WERI-Rb-1 (cell line): ENCODE data around the gene CERKL.

Experiments used
- DNase-seq: peaks from one replicate; pipeline ENCODE4 v3.0.0-alpha.2; 2020
- H3K27ac ChIP-seq: fragments of 250-450 bp; sonication (Bioruptor Pico); 2 replicates; pipeline ENCODE4 v1.5.1; 2020; ENCODE audit warnings: mild to moderate bottlenecking, moderate library complexity
- H3K27me3 ChIP-seq: fragments of 250-450 bp; sonication (Bioruptor Pico); 2 replicates; pipeline ENCODE4 v1.5.1; 2021; ENCODE audit warnings: mild to moderate bottlenecking, low read depth, moderate library complexity; ENCODE audit not compliant: insufficient read depth, severe bottlenecking
- H3K36me3 ChIP-seq: fragments of 250-450 bp; sonication (Bioruptor Pico); 2 replicates; pipeline ENCODE4 v1.5.1; 2020; ENCODE audit warnings: mild to moderate bottlenecking, moderate library complexity
- H3K4me3 ChIP-seq: 2 replicates; pipeline ENCODE4 v1.5.1; 2011; ENCODE audit warnings: low read depth, mild to moderate bottlenecking, control low read depth, low read length
- H3K9me3 ChIP-seq: fragments of 250-450 bp; sonication (Bioruptor Pico); 2 replicates; pipeline ENCODE4 v1.5.1; 2021; ENCODE audit warnings: mild to moderate bottlenecking, moderate library complexity; ENCODE audit not compliant: severe bottlenecking
- TF ChIP-seq, protein P1 (sequence below): IDR thresholded peaks from 2 replicates; pipeline ENCODE4 v1.5.1; 2011; ENCODE audit warnings: low read depth, mild to moderate bottlenecking, control low read depth, inconsistent platforms, low read length

Gene CERKL

DNA sequence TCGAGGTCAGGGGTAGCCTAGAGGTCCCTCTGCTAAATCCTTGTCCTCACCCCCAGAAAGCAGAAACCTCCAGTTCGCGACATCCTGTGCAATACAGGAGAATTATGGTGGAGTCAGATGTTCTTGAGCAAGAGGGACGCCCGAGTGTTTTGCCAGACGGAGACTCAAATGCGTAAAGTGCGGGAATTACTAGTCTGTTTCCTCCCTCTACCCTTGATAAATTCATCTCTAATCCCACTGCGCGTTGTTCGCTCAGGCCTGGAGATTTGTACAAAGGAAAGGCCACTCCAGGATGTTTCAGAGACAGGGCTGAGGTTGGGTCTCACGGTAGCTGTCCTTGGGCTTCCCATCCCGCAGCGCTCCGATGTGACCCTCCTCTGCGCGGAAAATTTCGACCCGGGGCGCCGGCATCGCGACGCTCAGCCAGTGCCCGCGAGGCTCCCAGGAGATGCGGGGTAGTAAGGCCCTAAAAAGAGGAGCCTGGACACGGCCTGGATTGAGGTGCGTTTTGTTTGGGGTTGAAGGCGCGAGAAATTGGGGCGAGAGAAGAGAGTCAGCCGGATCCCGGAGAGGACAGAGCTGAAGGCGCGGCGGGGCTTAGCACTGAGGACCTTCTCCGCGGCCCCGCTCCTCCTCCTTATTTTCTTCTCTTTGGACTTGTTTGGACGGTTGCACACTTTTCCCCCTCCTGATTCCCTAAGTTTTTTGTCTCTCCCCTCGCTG lies 26.1 kb upstream of the CERKL start:
- H3K36me3 ChIP-seq = peaks cover 26% of the 10 kb centered on the region
- no peaks in the 10 kb centered on the region for H3K27me3 ChIP-seq
- no peak for DNase-seq
- H3K9me3 ChIP-seq = no peaks in the 10 kb centered on the region
- H3K4me3 ChIP-seq = peak overlapping the region; percentile 91
- peak overlapping the region; percentile 99 for H3K27ac ChIP-seq
- TF ChIP-seq, protein P1, sequence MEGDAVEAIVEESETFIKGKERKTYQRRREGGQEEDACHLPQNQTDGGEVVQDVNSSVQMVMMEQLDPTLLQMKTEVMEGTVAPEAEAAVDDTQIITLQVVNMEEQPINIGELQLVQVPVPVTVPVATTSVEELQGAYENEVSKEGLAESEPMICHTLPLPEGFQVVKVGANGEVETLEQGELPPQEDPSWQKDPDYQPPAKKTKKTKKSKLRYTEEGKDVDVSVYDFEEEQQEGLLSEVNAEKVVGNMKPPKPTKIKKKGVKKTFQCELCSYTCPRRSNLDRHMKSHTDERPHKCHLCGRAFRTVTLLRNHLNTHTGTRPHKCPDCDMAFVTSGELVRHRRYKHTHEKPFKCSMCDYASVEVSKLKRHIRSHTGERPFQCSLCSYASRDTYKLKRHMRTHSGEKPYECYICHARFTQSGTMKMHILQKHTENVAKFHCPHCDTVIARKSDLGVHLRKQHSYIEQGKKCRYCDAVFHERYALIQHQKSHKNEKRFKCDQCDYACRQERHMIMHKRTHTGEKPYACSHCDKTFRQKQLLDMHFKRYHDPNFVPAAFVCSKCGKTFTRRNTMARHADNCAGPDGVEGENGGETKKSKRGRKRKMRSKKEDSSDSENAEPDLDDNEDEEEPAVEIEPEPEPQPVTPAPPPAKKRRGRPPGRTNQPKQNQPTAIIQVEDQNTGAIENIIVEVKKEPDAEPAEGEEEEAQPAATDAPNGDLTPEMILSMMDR = no peak

DNA sequence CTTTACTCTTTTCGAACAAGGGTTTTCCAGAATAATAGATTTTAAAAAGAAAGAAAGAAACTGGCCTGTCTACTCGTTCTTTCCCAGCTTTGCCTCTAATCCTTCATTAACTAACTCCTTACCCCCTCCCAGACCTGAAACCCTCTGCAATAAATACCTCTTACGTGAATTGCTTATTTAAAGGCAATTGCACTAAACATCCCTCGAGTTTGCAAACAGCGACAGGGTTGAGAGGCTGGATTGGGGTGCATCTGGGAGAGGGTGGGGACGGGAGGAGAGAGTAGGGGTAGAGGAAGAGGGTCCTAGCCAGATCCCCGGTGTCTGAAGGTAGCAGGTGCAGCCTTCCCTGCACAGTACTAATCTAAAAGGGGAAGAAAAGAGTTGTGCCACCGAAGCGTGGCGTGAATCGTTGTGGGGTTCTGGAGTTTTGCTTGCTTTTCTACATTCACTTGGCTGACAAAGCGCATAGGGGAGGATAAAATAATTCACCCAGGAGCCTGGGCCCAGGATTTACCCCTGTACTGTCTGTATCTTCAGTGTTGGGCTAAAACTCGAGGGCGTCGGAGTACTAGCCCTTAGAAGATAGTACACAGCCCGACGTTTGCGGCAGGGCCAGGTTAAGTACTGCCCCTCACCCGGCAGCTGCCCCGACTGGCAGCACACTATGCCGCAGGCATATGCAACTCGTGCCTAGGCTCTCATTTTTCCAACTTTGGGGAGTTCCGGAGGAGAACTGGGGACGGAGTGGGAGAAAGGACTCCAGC lies 25.3 kb upstream of the CERKL start:
- no peaks in the 10 kb centered on the region for H3K9me3 ChIP-seq
- no peaks in the 10 kb centered on the region for H3K27me3 ChIP-seq
- H3K27ac ChIP-seq = peak overlapping the region; percentile 99
- peaks cover 34% of the 10 kb centered on the region for H3K36me3 ChIP-seq
- peak overlapping the region; percentile 91 for H3K4me3 ChIP-seq
- DNase-seq = peak; percentile 52
- TF ChIP-seq, protein P1 = no peak

DNA sequence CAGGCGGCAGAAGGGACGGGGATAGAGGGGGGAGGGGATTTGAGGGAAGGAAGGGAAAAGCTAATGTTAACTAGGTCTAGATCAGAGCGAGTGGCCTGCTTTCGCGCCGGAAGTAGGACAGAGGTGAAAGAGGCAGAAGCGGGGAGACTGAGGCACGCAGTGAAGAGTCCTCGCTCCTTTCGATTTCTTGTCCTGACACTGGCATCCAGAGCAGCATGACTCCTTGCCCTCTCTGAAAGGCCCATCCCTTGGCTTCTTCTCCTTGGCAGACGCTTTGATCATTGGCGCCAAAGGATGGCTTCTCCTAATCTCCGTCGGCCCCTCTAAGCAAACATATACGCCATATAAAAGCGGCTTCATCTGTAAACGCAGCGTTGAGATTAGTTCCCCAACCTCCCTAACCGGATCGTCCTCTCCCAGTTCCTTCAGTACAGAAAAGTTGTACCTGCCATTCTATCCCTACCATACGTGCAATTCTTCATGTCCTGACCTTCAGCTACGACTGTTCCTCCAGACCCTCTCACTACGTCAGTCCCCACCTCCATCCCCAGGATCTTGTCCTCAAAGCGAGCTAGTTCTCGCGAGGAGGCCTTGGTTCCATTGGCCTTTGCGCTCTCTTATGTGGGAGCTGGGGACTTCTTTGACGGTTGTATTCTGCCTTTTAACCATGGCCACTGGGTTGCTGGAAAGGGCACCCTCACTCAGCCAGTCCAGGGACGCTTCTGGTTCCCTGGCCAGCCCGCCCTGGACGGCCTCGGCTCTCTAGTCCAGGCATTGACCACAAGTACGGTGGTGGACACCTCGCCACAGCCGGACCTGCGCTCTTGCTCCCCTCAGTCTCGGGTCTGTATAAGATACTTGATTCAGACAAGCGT lies 24.3 kb upstream of the CERKL start:
- peak overlapping the region; percentile 99 for H3K27ac ChIP-seq
- peak; percentile 51 for DNase-seq
- H3K4me3 ChIP-seq = peak overlapping the region; percentile 91
- peaks cover 41% of the 10 kb centered on the region for H3K36me3 ChIP-seq
- no peaks in the 10 kb centered on the region for H3K27me3 ChIP-seq
- H3K9me3 ChIP-seq = no peaks in the 10 kb centered on the region
- TF ChIP-seq, protein P1 = no peak

DNA sequence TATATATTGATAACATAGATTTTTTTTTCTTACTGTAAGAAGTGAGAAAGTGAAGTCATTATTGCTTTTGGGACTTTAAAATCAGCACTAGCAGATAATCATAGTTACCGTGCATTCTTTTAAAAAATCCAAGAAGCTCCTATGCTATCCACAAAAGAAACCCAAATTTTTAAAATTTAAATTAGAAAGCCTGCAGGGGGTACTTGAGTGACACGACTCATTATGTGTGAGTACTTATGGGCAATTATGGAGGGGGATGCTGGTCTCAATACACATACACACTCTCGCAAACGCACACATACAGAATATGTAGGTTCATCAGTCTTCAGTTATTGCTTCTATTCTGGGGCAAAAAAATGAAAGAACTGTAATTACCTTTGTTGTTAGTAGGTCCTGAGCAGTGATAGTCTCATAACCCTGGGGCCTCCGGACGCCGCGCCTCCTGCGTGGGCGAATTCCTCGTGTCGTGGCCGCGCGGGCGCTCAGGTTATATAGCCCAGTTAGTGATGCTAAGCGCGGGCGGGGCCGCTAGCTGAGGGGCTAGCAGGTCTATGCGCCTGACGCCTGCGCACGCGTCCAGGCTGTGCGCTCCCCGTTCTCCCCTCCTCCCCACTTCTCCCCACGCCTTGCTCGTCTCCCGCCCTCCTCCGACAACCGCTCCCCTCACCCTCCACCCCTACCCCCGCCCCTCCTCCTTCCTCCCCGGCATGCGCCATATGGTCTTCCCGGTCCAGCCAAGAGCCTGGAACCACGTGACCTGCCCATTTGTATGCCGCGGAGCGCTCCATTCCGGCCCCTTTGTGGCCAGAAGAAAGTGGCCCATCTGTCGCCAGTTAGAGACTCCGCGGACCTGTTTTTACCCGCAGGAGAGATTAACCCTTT lies 23.4 kb upstream of the CERKL start, which contains the start of gene NEUROD1:
Gene NEUROD1, minus strand, starts transcription at position 463 of the 882 bp plus-strand sequence. CDS start 1,657 bp downstream, outside the sequence.
- Histone ChIP-seq H3K4me3 (peak within 1 kb of the TSS; percentile 97), H3K9me3 (no peaks in the 10 kb centered on the region), H3K27ac (peak within 1 kb of the TSS; percentile 99), H3K27me3 (no peaks in the 10 kb centered on the region), H3K36me3 (peaks cover 49% of the 10 kb centered on the region)
- peak; percentile 99 for DNase-seq
- TF ChIP-seq, protein P1 = no peak

DNA sequence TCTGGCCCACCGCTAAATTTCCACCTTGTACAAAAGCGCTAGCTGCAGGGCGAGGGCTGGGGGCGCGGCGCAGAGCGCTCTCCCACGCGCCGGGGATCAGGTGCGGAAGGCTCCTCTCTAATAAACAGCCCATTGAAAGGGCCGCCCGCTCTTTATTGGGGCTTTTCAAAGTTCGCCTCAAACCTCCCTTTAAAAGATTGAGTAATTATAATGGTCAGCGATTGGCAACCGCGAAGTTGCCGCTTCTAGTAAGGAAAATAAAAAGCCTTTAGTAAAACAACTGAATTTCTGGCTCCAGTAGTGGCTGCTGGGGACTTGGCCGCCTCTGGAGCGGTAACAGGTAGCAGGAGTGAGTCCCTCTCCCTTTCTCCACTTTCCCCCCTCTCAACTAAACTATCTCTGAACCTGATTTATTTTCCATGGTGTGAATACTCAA lies 22.7 kb upstream of the CERKL start:
- Histone ChIP-seq H3K4me3 (peak overlapping the region; percentile 97), H3K9me3 (no peaks in the 10 kb centered on the region), H3K27me3 (no peaks in the 10 kb centered on the region), H3K27ac (peak overlapping the region; percentile 93), H3K36me3 (peaks cover 49% of the 10 kb centered on the region)
- DNase-seq = peak; percentile 37
- TF ChIP-seq, protein P1 = no peak
